Gastrocnemius medialis (tissue), 4 donors: ENCODE measurements around the gene ZNF711.

Experiments
- CTCF ChIP-seq, 5 experiments: fragments of 450-650 bp in 3 of 5; fragments of 200-600 bp in 2 of 5; sonication (generic) in 2 of 5; IDR thresholded peaks in 4 of 5; conservative IDR thresholded peaks in 1 of 5; 1 replicate in 4 of 5; 2 replicates in 1 of 5; pipeline ENCODE4 v1.5.1; 2016 to 2019; ENCODE audit warnings: antibody characterized with exemption in 5 of 5, mild to moderate bottlenecking in 3 of 5, moderate library complexity in 3 of 5
- POLR2A ChIP-seq, 2 donors: fragments of 450-650 bp; IDR thresholded peaks; one replicate each; pipeline ENCODE4 v1.6.1; 2017; ENCODE audit warnings: antibody characterized with exemption in 2 of 2, mild to moderate bottlenecking in 2 of 2, moderate library complexity in 2 of 2

- no peak for TF ChIP-seq CTCF (IDR thresholded peaks at IDR 0.05 in 4 of 5, conservative IDR thresholded peaks at IDR 0.05 in 1 of 5)
- no peak for TF ChIP-seq POLR2A (IDR thresholded peaks at IDR 0.05)
Measured at GRCh38 chrX:85223359-85223758, 20.4 kb upstream of the ZNF711 start.
